ENCODE measurements around the gene SLC34A3. TPM values are rescaled to one million over a fixed set of nuclear protein-coding genes. Genes with fewer than 3 reads are reported as not detected.

The SLC34A3 gene
- polyA plus RNA-seq, 2 of the 4 experiments (the other 2 are of a cell fraction): 0.05 TPM; not detected in 1

DNA sequence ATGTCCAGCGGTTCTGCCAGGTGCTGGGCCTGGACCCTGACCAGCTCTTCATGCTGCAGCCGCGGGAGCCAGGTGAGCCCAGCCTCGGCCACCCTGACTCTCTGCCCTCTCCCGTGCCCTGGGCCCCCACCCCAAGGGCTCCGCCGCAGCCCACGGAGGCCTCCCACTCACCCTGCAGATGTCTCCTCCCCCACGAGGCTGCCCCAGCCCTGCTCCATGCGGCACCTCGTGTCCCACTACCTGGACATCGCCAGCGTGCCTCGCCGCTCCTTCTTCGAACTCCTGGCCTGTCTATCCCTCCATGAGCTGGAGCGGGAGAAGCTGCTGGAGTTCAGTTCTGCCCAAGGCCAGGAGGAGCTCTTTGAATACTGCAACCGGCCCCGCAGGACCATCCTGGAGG lies 16.1 kb upstream of the SLC34A3 start:
- H3K4me3 ChIP-seq: no peak overlapping the region
- H3K4me2 ChIP-seq: no peak overlapping the region
- no peak overlapping the region for H3K27ac ChIP-seq
- ATAC-seq (no peak), FAIRE-seq (no peak), DNase-seq (ENCODE audit: low read depth in 1 of 2, low spot score in 1 of 2) (no peak)
- ChIA-PET POLR2A (interaction anchor here (1.4 kb wide), 1 partner anchor 26 kb away, joined by 6 read pairs; the partner anchor contains the start of gene TUBB4B), CTCF (interaction anchor here (1.2 to 9.9 kb wide), 7 partner anchors 10 to 28 kb away, joined by 3 to 71 read pairs (median 6); partner anchors contain the start of genes CYSRT1, RNF224, SSNA1 and TPRN)
- TF ChIP-seq ESRRA (IDR thresholded peaks at IDR 0.05; ENCODE audit: borderline replicate concordance, low read length) (no peak), NFE2L2 (conservative IDR thresholded peaks at IDR 0.05; ENCODE audit: low read length) (no peak)
- TF ChIP-seq, protein P1, sequence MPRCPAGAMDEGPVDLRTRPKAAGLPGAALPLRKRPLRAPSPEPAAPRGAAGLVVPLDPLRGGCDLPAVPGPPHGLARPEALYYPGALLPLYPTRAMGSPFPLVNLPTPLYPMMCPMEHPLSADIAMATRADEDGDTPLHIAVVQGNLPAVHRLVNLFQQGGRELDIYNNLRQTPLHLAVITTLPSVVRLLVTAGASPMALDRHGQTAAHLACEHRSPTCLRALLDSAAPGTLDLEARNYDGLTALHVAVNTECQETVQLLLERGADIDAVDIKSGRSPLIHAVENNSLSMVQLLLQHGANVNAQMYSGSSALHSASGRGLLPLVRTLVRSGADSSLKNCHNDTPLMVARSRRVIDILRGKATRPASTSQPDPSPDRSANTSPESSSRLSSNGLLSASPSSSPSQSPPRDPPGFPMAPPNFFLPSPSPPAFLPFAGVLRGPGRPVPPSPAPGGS (IDR thresholded peaks at IDR 0.05): no peak
- 90% methylated on average over 19 of the region's 19 CpGs for WGBS (ENCODE audit: missing lambda C conversion rate)
- H3K9me3 ChIP-seq: no peaks in the 10 kb centered on the region
- H3K4me1 ChIP-seq: peaks cover 26% of the 10 kb centered on the region

DNA sequence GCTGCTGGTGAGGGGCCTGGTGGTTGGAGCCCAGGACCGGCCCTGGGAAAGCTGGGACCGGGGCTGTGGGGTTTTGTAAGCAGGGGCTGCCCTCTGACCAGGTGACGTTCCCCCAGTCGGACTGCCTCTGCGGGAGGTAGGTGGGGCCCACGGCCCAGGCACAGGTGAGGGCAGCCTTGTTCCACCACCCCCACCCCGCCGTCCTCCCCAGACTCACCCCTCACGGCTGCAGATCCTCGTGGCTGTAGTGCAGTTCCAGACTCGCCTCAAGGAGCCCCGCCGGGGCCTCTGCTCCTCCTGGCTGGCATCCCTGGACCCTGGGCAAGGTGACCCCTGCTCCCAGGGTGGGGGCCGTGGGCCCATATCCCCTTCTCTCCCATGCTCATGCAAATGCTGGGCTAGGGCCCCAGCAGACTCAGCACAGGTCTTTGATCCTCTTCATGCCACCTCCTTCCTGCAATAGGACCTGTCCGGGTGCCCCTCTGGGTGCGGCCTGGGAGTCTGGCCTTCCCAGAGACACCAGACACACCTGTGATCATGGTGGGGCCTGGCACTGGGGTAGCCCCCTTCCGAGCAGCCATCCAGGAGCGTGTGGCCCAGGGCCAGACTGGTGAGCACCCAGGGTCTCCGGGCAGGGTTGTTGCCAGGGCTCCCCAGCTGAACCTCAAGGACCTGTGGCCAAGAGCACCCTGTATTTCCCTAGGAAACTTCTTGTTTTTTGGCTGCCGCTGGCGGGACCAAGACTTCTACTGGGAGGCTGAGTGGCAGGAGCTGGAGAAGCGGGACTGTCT lies 15.3 kb upstream of the SLC34A3 start:
- no peak overlapping the region for H3K27ac ChIP-seq
- no peak for DNase-seq (ENCODE audit: low read depth in 1 of 2, low spot score in 1 of 2)
- no peak overlapping the region for H3K4me3 ChIP-seq
- H3K4me2 ChIP-seq: no peak overlapping the region
- H3K4me1 ChIP-seq: peaks cover 26% of the 10 kb centered on the region
- 92% methylated on average over 10 of the region's 22 CpGs for WGBS (ENCODE audit: missing lambda C conversion rate)
- no peak for TF ChIP-seq ESRRA (IDR thresholded peaks at IDR 0.05; ENCODE audit: borderline replicate concordance, low read length)
- ATAC-seq: no peak
- ChIA-PET POLR2A (no interaction called here), CTCF (interaction anchor here (0.9 to 9.9 kb wide), 8 partner anchors 7 to 186 kb away, joined by 3 to 71 read pairs (median 5); partner anchors contain the start of genes CYSRT1, RNF224, TPRN and TUBB4B)
- H3K9me3 ChIP-seq: no peaks in the 10 kb centered on the region
- FAIRE-seq: no peak

DNA sequence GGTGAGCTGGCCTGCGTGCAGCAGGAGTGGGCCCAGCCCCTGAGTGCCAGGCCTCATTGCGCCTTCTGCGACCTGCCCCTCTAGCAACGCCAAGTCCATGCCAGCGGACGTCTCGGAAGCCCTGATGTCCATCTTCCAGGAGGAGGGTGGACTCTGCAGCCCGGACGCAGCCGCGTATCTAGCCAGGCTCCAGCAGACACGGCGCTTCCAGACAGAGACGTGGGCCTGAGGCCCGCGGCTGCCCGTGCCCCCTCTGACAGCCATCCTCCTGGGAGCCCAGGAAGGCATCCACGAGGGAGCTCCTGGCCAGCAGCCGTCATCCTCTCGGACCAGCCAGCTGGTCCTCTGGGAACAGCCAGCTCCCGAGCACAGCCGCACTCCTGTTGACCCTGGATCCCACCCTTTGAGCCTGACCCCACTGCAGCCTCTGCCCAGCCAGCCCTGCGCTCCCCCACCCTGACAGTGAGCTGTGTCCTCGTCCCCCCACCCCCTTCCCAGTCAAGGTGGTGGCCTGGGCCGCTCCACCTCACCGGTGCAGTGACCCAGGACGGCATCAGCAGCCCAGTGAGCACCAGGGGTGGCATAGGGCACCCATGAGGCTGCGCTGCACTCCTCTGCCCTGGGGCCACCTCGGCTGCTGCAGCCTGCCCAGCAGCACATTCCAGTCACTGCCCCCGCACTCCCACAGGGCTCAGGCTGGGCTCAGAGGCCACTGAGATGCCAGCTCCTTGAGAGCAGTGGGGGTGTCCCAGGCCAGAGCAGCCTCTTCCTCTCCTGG lies 14.3 kb upstream of the SLC34A3 start:
- ChIA-PET POLR2A (interaction anchor here (1.1 kb wide), 1 partner anchor 16 kb away, joined by 3 read pairs; the partner anchor contains the start of gene TPRN), CTCF (interaction anchor here (0.8 to 9.9 kb wide), 12 partner anchors 8 to 187 kb away, joined by 3 to 71 read pairs (median 4); partner anchors contain the start of genes RNF224, SSNA1 and TUBB4B)
- DNase-seq (ENCODE audit: low read depth in 1 of 2, low spot score in 1 of 2) (no peak), FAIRE-seq (no peak), ATAC-seq (no peak)
- no peaks in the 10 kb centered on the region for H3K9me3 ChIP-seq
- H3K4me3 ChIP-seq: no peak overlapping the region
- H3K4me1 ChIP-seq: peaks cover 27% of the 10 kb centered on the region
- 95% methylated on average over 25 of the region's 30 CpGs for WGBS (ENCODE audit: missing lambda C conversion rate)
- TF ChIP-seq JUN (IDR thresholded peaks at IDR 0.05): no peak
- no peak for TF ChIP-seq RFX5 (IDR thresholded peaks at IDR 0.05)
- no peak for TF ChIP-seq EHF (CRISPR knock-in tag; IDR thresholded peaks at IDR 0.05)
- H3K27ac ChIP-seq: no peak overlapping the region
- no peak overlapping the region for H3K4me2 ChIP-seq

DNA sequence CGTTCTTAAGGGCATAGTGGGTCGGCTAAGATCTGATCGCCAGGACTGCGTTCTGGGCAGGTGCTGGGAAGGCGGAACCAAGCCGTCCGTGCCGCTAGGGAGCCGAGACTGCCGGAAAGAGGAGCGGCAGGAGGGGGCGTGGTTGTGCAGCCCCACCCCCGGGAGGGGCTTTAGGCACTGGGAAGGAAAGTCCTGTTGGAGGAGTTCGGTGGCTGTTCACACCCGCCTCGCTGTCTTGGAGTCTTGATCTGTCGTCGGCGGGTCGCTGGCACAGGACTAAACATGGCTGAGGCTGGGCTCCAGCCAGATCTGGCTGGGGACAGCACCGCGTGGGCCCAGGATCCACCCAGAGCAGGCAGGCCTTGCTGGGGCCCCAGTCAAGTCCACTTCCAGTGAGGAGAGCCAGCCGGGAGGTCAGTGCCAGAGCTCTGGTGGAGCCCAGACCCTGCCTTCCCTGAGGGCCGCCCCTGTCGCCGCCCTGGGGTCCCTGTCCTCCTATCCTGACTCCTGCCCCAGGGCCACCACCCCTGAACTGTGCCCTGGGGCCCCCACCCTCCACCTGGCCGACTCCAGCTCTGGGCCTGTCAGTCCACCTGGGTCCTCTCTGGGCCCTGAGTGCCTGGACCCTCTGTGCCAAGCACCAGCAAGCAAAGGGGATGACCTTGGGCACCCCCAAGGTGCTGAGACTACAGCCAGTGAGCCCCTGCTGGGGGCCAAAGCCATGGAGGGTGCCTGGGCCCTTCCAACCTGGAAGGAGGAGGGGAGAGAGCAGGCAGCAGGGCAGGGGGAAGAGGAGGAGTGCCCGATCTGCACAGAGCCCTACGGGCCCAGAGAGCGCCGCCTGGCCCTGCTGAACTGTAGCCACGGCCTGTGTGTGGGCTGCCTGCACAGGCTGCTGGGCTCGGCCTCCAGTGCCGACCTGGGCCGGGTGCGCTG lies 13.2 kb upstream of the SLC34A3 start:
- Histone ChIP-seq H3K4me2 (no peak overlapping the region), H3K9me3 (no peaks in the 10 kb centered on the region), H3K4me3 (no peak overlapping the region), H3K27ac (peak overlapping the region in 1 of 2 experiments; percentile 76; a peak in 3 of 6 replicates), H3K4me1 (peaks cover 33% of the 10 kb centered on the region)
- ChIA-PET POLR2A (interaction anchor here (1.1 kb wide), 1 partner anchor 17 kb away, joined by 3 read pairs; the partner anchor contains the start of gene TPRN), CTCF (interaction anchor here (0.8 to 9.9 kb wide), 9 partner anchors 9 to 85 kb away, joined by 3 to 71 read pairs (median 4); partner anchors contain the start of genes RNF224, SSNA1 and TUBB4B)
- FAIRE-seq (no peak), ATAC-seq (peak in 1 of 2 experiments; percentile 14; a peak in 3 of 6 replicates), DNase-seq (ENCODE audit: low read depth in 1 of 2, low spot score in 1 of 2) (no peak)
- WGBS (ENCODE audit: missing lambda C conversion rate): 62% methylated on average over 31 of the region's 36 CpGs
- no peak for TF ChIP-seq HOXB13 (CRISPR knock-in tag; IDR thresholded peaks at IDR 0.05; ENCODE audit: low read depth)
- TF ChIP-seq, protein P2, sequence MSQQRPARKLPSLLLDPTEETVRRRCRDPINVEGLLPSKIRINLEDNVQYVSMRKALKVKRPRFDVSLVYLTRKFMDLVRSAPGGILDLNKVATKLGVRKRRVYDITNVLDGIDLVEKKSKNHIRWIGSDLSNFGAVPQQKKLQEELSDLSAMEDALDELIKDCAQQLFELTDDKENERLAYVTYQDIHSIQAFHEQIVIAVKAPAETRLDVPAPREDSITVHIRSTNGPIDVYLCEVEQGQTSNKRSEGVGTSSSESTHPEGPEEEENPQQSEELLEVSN (IDR thresholded peaks at IDR 0.05; ENCODE audit: borderline replicate concordance, low read depth): no peak
